ENCODE data around the gene KLHL3.

Gene KLHL3

GRCh38 chr5:137753691-137754187 is 17.9 kb upstream of the KLHL3 start:
- no peak for TF ChIP-seq CTCF (IDR thresholded peaks at IDR 0.05)

GRCh38 chr5:137752905-137753690 is 17.2 kb upstream of the KLHL3 start:
- TF ChIP-seq ZFX (IDR thresholded peaks at IDR 0.05; ENCODE audit: borderline replicate concordance) (no peak), CTCF (IDR thresholded peaks at IDR 0.05) (no peak)
- peak overlapping the region; percentile 98 for H3K27ac ChIP-seq

More at GRCh38 chr5:137753691-137754187, 17.9 kb upstream of the KLHL3 start:
- peak overlapping the region; percentile 98 for H3K27ac ChIP-seq

GRCh38 chr5:137751869-137752491 is 16.1 kb upstream of the KLHL3 start:
- TF ChIP-seq ZFX (IDR thresholded peaks at IDR 0.05; ENCODE audit: borderline replicate concordance) (no peak), CTCF (IDR thresholded peaks at IDR 0.05) (peak; percentile 93)
- peak overlapping the region; percentile 98 for H3K27ac ChIP-seq

- TF ChIP-seq ZFX (IDR thresholded peaks at IDR 0.05; ENCODE audit: borderline replicate concordance) (no peak), CTCF (IDR thresholded peaks at IDR 0.05) (no peak)
- no peak overlapping the region for H3K27ac ChIP-seq
Measured at GRCh38 chr5:137750436-137750835, 14.5 kb upstream of the KLHL3 start.

- TF ChIP-seq ZFX (IDR thresholded peaks at IDR 0.05; ENCODE audit: borderline replicate concordance) (no peak), CTCF (IDR thresholded peaks at IDR 0.05) (no peak)
- no peak overlapping the region for H3K27ac ChIP-seq
Measured at GRCh38 chr5:137747848-137748247, 12.0 kb upstream of the KLHL3 start.

- no peak overlapping the region for H3K27ac ChIP-seq
- TF ChIP-seq ZFX (IDR thresholded peaks at IDR 0.05; ENCODE audit: borderline replicate concordance) (no peak), CTCF (IDR thresholded peaks at IDR 0.05) (peak; percentile 87)
Measured at GRCh38 chr5:137743031-137743640, 7.2 kb upstream of the KLHL3 start.

- no peak overlapping the region for H3K27ac ChIP-seq
- no peak for TF ChIP-seq CTCF (IDR thresholded peaks at IDR 0.05)
- no peak for TF ChIP-seq ZFX (IDR thresholded peaks at IDR 0.05; ENCODE audit: borderline replicate concordance)
Measured at GRCh38 chr5:137741718-137742117, 5.8 kb upstream of the KLHL3 start.

All from 22Rv1 (cell line).